Measurements from ENCODE around the gene NAALADL1.

The NAALADL1 gene

GRCh38 chr11:65083134-65083833 is 24.9 kb upstream of the NAALADL1 start:
- DNase-seq (ENCODE audit: low read depth) = no peak

- no peak for DNase-seq (ENCODE audit: low read depth)
Observed at GRCh38 chr11:65078786-65079342, 20.5 kb upstream of the NAALADL1 start.

GRCh38 chr11:65078151-65078550 is 19.8 kb upstream of the NAALADL1 start:
- peak; percentile 57 for DNase-seq (ENCODE audit: low read depth)

GRCh38 chr11:65077451-65077850 is 19.1 kb upstream of the NAALADL1 start:
- no peak for DNase-seq (ENCODE audit: low read depth)

- no peak for DNase-seq (ENCODE audit: low read depth)
Observed at GRCh38 chr11:65072631-65072966, 14.2 kb upstream of the NAALADL1 start.

- no peak for DNase-seq (ENCODE audit: low read depth)
Observed at GRCh38 chr11:65071907-65072630, 13.7 kb upstream of the NAALADL1 start.

GRCh38 chr11:65069217-65069616 is 10.9 kb upstream of the NAALADL1 start:
- DNase-seq (ENCODE audit: low read depth) = no peak

- DNase-seq (ENCODE audit: low read depth) = no peak
Observed at GRCh38 chr11:65067446-65067845, 9.1 kb upstream of the NAALADL1 start.

GRCh38 chr11:65066805-65067291 is 8.5 kb upstream of the NAALADL1 start:
- DNase-seq (ENCODE audit: low read depth) = no peak

GRCh38 chr11:65066315-65066714 is 8.0 kb upstream of the NAALADL1 start:
- no peak for DNase-seq (ENCODE audit: low read depth)

- DNase-seq (ENCODE audit: low read depth) = no peak
Observed at GRCh38 chr11:65065851-65066250, 7.5 kb upstream of the NAALADL1 start.

- DNase-seq (ENCODE audit: low read depth) = no peak
Observed at GRCh38 chr11:65064847-65065240, 6.5 kb upstream of the NAALADL1 start.

GRCh38 chr11:65063532-65063931 is 5.2 kb upstream of the NAALADL1 start:
- DNase-seq (ENCODE audit: low read depth) = no peak

GRCh38 chr11:65060913-65061408 is 2.6 kb upstream of the NAALADL1 start:
- DNase-seq (ENCODE audit: low read depth) = no peak

GRCh38 chr11:65059959-65060824 is 1.8 kb upstream of the NAALADL1 start:
- DNase-seq (ENCODE audit: low read depth) = no peak

- DNase-seq (ENCODE audit: low read depth) = no peak
Observed at GRCh38 chr11:65059523-65059922, 1.2 kb upstream of the NAALADL1 start.

GRCh38 chr11:65058012-65058411 is 341 bp downstream of the NAALADL1 start:
- DNase-seq (ENCODE audit: low read depth) = no peak

- no peak for DNase-seq (ENCODE audit: low read depth)
Observed at GRCh38 chr11:65057526-65057925, 827 bp downstream of the NAALADL1 start.

GRCh38 chr11:65056999-65057398 is 1.4 kb downstream of the NAALADL1 start:
- DNase-seq (ENCODE audit: low read depth) = no peak

- no peak for DNase-seq (ENCODE audit: low read depth)
Observed at GRCh38 chr11:65055538-65055937, 2.8 kb downstream of the NAALADL1 start.

GRCh38 chr11:65053827-65054508 is 4.4 kb downstream of the NAALADL1 start:
- no peak for DNase-seq (ENCODE audit: low read depth)

All from stimulated activated CD8-positive, alpha-beta memory T cell treated with anti-CD3 and anti-CD28 coated beads, Interleukin-12 subunit alpha, Interleukin-12 subunit beta, amount 100 ng/mL, for 1 hour (primary cell).